T-helper 1 cell treated with Interleukin-12 subunit alpha and Interleukin-12 subunit beta and Interleukin-4 antibody, amounts not matched to agents 30 ng/mL and 1 ng/mL, for 36 hours (primary cell): ENCODE measurements around the gene COPS9. TPM values are rescaled to one million over a fixed set of nuclear protein-coding genes. Genes with fewer than 3 reads are reported as not detected.

Source experiments
- intact Hi-C: fragments of 100-400 bp; cut with micrococcal nuclease; formaldehyde crosslinking; loops from one replicate; pipeline ENCODE4 v1.15.1; 2024
- total RNA-seq: library from RNA; stranded (reverse); gene quantifications from 2 replicates; pipeline ENCODE4 v1.2.3, GENCODE V29; 2022

Gene COPS9
- total RNA-seq, 1 donor from 2014 or later = 111 TPM

DNA sequence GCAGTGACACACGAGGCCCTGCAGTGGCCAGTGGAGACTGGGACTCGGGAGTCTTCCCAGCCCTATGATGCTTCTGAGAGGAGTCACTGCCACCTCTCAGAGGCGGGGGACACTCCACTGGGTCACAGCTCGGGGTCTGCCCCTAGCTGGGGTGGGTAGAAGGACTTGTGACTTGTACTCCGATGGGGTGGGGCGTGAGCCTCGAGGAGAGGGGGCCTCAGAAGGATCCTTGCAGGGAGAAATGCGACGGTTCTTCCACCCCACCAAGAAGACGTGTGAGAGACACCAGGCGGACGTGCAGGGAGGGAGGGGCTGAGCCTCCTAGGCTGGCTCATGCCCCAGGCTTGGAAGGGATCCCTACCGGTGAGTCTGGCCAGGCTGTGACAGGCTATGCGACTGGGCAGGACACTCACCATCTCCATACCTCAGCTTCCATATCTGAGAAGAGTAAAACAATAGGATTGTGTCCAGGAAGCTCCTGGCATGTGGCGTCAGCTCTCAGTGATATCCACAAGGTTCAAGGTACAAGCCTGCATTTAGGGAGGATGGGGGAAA is 15.4 kb upstream of the COPS9 start:
- intact Hi-C loops = no loop called here

DNA sequence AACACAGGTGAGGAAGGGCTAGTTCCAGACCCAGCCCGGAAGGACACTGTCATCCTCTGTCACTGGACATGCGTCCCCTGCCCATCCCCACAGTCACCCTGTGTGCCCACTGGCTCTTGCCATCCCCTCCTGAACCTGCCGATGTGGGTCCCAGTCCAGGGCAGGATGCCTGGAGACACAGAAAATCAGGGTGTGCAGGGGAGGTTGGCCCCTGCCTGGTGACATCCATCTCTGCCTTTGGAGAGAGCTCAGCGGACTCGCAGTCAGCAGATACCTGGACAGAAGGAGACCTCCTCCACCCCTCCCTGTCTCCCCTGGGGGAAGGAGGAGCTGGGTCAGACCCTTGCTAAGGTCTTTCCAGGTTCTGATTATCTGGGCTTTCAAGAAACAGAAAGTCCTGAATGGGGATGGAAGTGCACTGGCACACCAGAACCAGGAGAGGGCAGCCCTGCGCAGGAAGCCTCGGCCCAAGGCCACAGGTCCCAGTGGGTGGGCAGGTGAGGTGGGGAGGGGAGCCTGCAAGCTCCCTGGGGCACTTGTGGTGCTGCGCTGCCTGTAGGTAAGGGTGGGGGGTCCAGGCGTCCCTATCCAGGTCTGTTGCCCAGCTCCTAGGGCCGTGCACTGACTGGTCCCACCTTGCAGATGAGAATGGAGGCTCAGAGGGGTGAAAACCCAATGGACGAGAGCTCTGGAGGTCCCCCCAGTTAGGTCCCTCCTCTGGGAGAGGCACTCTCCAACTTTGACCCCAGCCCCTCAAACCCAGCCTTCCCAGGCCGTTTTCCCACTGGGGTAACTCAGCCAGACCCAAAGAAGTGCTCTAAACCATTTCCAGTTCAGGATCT is 14.1 kb upstream of the COPS9 start:
- intact Hi-C loops = no loop called here

DNA sequence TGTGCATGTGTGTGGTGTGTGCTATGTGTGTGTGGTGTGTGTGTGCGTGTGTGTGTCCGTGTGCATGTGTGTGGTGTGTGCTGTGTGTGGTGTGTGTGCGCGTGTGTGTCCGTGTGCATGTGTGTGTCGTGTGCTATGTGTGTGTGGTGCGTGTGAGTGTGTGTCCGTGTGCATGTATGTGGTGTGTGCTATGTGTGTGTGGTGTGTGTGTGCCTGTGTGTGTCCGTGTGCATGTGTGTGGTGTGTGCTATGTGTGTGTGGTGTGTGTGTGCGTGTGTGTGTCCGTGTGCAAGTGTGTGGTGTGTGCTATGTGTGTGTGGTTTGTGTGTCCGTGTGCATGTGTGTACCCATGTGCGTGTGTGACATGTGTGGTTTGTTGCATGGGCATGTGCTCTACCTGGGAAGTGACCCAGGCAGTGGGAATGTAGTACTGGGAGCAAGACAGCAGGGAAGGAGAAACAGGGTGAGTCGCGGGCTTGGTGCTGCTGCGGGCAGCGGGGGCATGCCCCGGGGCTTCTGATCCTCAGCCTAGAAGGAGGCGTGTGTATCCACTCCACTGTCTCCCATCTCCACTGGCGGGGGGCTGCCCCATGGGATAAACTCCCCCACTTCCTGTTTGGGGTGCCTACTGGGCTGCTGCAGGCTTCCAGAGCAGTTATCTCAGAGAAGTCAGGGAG is 11.9 kb upstream of the COPS9 start:
- intact Hi-C loops = no loop called here

DNA sequence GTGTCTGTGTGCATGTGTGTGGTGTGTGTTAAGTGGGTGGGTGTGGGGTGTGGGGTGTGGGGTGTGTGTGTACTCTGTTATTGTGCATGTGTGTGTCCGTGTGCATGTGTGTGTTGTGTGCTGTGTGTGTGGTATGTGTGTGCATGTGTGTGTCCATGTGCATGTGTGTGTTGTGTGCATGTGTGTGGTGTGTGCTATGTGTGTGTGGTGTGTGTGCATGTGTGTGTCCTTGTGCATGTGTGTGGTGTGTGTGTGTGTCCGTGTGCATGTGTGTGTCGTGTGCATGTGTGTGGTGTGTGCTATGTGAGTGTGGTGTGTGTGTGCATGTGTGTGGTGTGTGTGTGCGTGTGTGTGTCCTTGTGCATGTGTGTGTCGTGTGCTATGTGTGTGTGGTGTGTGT is 11.3 kb upstream of the COPS9 start:
- intact Hi-C loops = no loop called here

DNA sequence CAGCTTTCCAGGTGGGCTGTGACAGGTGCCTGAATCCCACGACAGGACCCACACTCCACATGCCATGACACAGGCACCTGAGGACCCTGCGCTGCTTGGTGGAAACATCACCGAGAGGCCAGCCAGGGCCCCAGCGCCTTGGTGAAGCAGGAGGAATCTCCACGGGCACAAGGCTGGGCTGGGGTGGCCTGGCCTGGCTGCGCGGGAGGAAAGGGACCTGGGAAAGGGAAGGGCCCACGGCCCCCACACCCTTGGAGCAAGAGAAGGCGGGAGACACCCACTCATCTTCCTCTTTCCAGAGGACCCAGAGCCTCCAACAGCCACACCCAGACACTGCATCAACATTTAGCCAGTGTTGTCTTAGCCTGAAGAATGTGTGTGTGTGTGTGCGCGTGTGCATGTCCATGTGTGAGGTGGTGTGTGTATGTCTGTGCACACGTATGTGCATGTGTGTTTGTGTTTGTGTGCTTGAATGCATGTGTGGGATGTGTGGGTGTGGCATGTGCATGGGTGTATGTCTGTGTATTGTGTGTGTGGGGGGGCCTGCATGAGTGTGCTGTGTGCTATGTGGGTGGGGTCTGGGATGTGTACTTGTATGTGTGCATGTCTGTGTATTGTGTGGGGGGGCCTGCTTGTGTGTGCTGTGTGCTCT is 10.6 kb upstream of the COPS9 start:
- intact Hi-C loops = no loop called here

DNA sequence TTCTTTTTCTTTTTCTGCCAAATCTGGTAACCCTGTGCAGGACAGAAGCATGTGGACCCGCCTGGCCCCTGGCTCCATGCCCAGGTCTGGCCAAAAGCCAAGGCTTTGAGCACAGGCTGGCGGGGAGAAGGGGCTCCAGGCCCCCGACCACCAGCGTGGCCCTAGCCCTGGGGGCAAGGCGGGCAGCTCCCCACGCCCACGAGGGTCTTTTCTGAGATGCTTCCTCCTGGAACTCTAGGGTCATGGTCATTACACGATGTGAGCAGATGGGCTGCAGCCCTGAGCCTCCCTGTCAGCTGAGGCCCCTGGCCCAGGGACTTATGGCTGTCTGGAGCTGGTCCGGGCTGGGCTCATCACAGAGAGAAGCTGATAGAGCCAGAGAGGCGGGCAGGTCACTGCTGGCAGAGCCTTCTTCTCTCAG is 10.0 kb upstream of the COPS9 start:
- intact Hi-C loops = no loop called here

DNA sequence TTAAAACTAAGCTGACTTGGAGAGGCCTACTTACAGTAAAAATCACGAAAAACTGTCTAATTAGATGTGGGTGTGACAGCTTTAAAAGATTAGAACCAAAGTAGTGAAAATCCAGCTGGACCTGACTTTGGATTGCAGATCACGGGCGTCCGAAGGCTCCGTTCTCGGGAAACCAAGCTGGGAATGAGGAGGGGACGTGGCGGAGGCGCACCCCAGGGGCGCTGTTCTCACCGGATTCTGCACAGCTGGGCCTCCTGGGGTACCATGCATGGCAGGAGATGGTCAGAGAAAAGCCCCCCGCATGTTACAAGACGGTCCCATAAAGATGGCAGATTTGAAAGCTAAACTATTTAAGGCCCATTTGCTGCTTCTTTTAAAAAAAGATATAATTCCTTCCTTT is 9.4 kb upstream of the COPS9 start:
- intact Hi-C loops = no loop called here

DNA sequence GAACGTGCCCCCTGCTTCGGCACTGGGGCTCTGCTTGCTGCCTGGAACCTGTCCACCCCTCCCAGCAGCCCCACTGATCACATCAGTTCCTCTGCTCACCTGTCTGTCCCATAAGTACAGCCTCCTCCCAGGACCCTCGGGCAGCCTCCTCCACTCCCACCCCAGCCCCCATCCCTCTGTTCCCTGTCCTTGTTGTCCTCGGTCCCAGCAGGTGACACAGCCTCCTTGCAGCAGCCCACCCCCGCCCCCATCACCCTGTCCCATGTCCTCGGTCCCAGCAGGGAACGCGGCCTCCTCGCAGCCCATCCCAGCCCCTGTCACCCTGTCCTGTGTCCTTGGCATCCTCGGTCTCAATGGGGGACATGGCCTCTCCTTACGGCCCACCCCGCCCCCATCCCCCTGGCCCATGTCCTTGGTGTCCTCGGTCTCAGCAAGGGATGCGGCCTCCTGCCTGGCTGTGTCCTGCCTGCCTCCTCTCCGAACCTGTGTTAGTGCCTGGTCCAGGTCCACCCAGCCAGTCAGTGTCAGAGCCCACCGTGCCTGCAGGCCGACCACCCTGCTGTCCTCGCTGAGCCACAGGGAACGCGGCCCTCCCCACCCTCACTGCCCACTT is 8.7 kb upstream of the COPS9 start:
- intact Hi-C loops = loop anchor here (1.0 to 5.0 kb wide), 2 partner anchors 210 to 1107 kb away; no protein-coding TSS in a partner anchor

DNA sequence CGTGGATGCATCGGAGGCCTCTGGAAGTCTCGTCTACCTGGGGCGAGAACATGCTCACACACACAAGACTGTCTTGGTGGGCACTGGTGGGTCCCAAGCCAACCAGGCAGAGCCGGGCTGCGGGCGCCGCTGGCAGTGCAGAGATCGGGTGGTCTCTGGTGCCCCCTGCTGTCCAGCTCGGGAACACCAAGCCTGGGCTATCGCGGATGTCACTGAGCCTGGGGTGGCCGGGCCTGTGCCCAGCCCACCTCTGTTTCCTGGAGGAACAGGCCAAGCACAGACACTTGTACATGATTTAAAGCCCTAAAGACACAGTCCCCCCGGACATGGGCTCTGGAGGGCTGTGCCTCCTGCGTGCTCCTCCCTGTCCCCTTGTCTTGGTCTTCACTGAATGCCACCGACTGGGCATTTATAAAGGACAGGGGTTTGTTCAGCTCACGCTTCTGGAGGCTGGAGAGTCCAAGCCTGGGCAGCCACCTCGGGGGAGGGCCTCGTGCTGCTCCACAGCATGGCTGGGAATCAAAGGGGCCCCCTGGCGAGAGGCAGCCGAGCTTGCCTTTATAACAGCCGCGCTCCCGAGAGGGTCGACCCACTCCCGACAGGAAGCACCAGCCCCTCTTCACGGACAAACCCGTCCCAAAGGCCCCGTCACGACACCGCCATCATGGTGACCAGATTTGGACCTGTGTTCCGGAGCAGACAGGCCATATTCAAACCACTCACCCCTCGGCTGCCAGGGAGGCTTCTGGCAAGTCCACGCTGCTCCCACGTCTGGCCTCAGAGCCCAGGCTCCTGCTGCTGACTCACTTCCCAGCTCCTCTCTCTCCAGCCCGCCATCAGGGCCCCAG is 7.9 kb upstream of the COPS9 start:
- intact Hi-C loops = loop anchor here (1.0 to 5.0 kb wide), 3 partner anchors 83 to 1107 kb away; no protein-coding TSS in a partner anchor

DNA sequence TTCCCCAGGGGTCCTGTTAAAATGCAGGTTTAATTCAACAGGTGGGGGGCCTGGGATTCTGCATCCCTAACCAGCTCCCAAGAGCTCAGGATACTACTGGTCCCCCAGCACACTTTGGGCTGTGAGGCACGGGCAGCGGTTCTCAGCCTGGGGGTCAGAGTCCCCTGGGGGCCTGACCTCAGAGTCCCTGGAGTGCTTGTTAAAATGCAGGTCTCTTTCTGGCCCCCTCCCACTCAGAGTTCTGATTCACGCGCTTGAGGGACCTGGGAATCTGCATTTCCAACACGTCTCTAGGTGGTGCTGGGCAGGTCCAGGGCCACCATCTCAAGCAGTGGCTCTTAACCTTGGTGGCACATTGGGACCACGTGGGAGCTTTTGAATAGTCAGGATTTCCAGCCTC is 7.2 kb upstream of the COPS9 start:
- intact Hi-C loops = loop anchor here (1.0 to 5.0 kb wide), 2 partner anchors 82 to 1106 kb away; no protein-coding TSS in a partner anchor

DNA sequence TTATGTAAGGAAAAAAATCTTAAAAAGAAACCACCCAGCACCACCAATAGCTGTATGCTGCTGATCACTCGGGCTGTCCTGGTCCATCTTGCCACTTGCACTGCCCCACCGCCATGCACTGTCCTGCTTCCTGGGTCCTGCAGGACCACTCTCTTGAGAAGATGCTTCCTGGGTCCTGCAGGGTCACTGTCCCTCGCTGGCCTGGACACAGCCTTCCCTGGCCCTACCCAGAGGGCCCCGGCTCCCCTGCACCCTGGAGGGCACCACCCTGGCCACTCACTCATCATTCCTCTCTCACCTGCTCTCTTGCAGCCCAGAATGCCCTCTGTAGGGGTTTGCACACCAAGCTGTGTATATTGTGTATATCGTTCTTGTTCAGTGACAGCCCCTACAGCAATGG is 6.8 kb upstream of the COPS9 start:
- intact Hi-C loops = loop anchor here (1.0 to 5.0 kb wide), 2 partner anchors 82 to 1106 kb away; no protein-coding TSS in a partner anchor

DNA sequence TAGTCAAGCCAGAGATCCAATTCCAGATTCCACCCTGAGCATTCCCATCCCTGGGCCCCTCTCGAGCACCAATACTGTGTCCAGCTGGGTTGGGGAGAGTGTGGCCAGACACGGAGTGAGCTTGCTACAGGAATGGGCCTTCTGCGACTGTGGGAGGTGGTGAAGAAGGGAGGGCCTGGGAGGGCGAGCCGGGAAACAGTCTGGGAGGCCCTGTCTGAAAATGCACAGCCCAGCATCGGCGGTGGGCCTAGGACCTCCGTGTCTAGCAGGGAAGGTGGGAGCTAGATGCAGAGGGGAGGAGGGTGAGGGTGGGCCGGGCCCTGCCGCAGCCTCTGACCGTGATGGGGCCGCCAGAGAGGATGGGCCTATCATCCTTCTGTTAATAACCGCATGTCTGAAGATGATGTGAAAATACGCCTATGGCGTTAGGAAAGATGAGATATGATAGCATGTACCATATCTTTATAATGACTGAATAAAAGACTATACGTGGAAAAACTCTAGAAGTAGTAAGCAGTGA is 6.2 kb upstream of the COPS9 start:
- intact Hi-C loops = loop anchor here (5.0 kb wide), 1 partner anchor 1105 kb away; no protein-coding TSS in a partner anchor

DNA sequence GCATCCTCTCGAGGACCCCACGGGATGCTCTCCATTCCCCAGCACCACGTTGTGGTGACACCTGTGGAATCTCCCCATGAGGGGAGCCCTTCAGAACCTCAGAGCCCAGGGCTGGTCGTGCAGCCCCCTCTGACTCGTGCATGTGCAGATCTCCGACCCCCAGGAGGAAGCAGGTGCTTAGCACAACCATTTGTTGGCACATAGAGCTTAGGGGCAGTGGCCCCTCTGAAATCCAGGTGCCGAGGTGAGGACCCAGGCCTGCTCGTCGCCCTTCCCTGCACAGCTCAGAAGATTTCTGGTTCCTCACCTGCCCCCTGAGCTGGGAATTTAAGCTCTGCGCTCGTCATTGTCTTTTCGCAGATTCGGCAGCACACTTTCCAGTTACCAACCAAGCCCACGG is 5.6 kb upstream of the COPS9 start:
- intact Hi-C loops = loop anchor here (5.0 kb wide), 1 partner anchor 1104 kb away; no protein-coding TSS in a partner anchor

DNA sequence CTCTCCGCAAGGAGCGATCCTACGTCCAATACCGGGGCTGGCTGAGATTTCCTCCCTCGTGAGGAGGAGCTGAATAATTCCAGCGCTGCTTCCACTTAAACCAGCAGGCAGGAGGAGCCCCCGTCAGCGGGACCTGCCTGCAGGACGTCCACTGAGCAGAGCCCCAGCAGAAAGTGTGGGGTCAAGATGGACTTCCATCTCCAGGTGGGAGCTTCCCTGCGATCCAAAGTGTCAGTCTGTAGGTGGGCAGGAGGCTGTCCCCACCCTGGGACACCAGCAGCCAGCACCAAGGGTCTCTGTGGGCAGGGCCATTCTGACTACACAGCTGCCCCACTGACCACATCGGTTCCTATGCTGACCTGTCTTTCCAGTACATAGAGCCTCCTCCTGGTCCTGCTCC is 4.8 kb upstream of the COPS9 start:
- intact Hi-C loops = loop anchor here (5.0 kb wide), 1 partner anchor 1104 kb away; no protein-coding TSS in a partner anchor

DNA sequence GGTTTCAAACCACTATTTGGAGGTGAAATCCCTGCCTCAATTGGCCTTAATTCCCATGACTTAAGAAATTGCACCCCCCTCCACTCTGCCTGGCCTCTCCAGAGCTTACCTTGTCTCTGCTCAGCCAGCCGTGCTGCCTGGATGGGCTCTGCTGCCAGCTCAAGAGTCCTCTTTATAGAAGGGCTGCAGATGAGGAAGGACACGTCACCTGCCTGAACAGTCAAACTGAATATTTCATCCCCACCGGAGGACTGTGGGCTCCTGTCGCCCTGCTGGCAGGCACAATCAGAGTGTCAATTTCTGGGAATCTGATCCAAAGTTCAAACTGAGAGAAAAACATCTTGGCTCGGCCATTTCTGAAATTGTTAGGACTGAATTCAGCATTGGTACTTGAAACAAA is 4.4 kb upstream of the COPS9 start, which contains the start of gene OTOS:
OTOS (minus strand) TSS at position 148 of the 400 bp plus-strand sequence. CDS start 332 bp downstream, outside the sequence.
- intact Hi-C loops = loop anchor here (5.0 kb wide), 1 partner anchor 1103 kb away; no protein-coding TSS in a partner anchor

DNA sequence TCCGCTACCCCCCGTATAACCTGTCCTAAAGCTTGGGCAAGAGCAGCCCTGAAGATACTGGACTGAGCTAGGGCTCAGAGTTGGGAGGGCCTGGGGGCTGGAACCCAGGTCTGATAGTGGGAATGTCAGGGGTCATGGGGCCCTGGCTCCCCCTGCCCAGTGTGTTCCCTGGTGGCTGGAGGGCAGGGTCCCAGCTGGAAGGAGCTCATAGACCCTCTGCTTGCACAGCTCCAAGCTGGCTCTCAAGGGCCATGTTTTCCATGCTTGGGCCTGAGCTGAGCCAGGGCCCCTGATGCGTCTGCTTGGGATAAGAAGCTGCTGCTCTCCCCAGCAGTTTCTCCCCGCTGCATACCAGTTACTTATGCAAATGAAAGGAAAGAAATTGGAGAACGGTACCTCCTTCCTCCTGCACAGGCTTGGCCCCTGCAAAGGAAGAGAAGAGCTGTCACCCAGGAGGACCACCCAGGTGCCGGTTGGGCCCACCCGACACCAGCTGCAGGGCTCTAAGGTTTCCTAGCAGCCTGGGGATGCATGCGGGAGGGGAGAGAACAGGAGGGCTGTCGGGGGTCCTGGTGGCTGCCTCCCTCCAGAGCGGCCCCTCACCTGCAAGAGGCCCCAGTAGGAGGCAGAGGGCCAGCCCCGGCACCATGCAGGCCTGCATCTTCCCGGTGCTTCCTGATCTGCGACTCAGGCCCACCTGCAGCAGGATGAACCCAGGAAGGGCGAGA is 3.7 kb upstream of the COPS9 start:
- intact Hi-C loops = loop anchor here (5.0 kb wide), 5 partner anchors 297 to 1497 kb away; partner anchors contain the start of genes ATG4B, GPC1, RNPEPL1 and THAP4

DNA sequence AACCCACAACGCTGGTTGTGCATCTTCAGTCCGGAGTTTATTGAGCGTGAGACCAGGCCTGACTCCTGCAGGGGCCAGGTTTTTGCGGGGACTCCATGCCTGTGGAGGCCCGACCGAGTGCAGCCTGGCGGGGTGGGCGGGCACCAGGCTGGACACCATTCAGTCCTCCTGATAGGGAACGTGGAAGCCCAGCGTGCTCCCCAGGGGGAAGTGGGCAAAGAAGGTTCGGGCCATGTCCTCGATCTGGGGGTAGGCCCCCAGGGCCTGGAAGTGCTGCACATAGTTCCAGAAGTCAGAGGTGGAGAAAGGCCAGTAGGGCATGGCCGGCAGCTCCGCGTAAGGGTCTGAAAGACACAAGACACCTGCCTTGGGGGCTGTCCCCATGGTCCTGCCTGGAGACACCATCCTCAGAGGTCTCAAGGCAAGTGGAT is 2.9 kb upstream of the COPS9 start:
- intact Hi-C loops = loop anchor here (5.0 kb wide), 4 partner anchors 298 to 1498 kb away; partner anchors contain the start of genes ATG4B, GPC1, RNPEPL1 and THAP4

DNA sequence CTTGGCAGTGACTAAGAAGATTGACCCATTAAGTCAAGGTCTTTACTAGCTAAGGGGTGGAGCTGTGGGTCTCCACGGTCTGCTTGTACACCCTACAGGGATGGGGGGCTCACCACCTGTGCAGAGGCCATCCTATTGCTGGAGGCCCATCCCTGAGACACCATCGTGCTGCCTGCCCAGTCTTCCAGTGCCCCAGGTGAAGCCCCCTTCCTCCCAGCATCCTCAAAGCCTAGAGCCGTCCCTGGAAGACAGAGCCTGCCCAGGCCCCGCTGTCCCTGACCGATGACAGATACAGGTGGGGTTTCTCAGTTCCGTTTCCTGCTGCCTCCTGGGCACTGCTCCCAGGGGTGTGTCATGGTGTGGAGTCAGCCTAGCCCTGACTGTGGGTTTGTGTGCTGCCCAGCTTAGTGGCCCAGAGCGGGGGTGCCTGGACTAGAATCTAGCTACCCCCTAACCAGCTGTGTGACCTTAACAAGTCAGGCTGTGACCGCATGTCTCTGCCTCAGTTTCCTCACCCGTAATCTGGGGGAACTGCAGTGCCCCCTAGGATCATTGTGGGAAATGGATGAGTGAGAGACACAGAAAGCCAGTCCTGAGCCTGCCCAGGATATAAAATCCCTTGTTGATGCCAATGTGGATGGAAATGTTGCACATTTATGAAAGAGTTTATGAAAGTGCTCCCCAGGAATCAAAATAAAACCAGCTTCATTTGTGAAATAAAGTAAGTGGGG is 2.3 kb upstream of the COPS9 start:
- intact Hi-C loops = loop anchor here (5.0 kb wide), 4 partner anchors 299 to 1499 kb away; partner anchors contain the start of genes ATG4B, GPC1, RNPEPL1 and THAP4
